Osteoblast (primary cell): ENCODE data around the gene DESI1. TPM values are rescaled to one million over a fixed set of nuclear protein-coding genes. Genes with fewer than 3 reads are reported as not detected.
"Not testable (repeated sequence)": the region's sequence is repeated elsewhere in the genome, so short reads cannot be mapped to it uniquely, and the experiment has no call there.

Experiments
- DNase-seq: peaks from one replicate; pipeline ENCODE4 v3.0.0; 2011; ENCODE audit warnings: low spot score, mixed read lengths; ENCODE audit not compliant: insufficient read length; ENCODE audit errors: missing footprints
- H2AFZ ChIP-seq: 2 replicates; pipeline ENCODE4 v1.6.0; 2011; ENCODE audit warnings: mild to moderate bottlenecking, low read length
- H3K27ac ChIP-seq: 2 replicates; pipeline ENCODE4 v1.5.1; 2011; ENCODE audit warnings: mild to moderate bottlenecking, low read depth, low read length, moderate library complexity
- H3K27me3 ChIP-seq: 2 replicates; pipeline ENCODE4 v1.6.0; 2012; ENCODE audit warnings: mild to moderate bottlenecking, control low read depth, inconsistent platforms, low read length, moderate library complexity; ENCODE audit not compliant: insufficient read depth
- H3K36me3 ChIP-seq: 2 replicates; pipeline ENCODE4 v1.5.1; 2011; ENCODE audit warnings: mild to moderate bottlenecking, low read length, control low read depth, moderate library complexity; ENCODE audit not compliant: insufficient read depth
- H3K4me1 ChIP-seq: 2 replicates; pipeline ENCODE4 v1.5.1; 2011; ENCODE audit warnings: mild to moderate bottlenecking, low read length, control low read depth, moderate library complexity; ENCODE audit not compliant: insufficient read depth
- H3K4me2 ChIP-seq: 2 replicates; pipeline ENCODE4 v1.6.0; 2011; ENCODE audit warnings: mild to moderate bottlenecking, low read length; ENCODE audit not compliant: insufficient read depth
- H3K4me3 ChIP-seq: fragments of 200-600 bp; sonication (generic); 3 replicates; pipeline ENCODE4 v1.5.1; 2012; ENCODE audit warnings: mild to moderate bottlenecking, low read length, inconsistent platforms; ENCODE audit not compliant: insufficient read depth
- H3K79me2 ChIP-seq: 2 replicates; pipeline ENCODE4 v1.6.0; 2012; ENCODE audit warnings: mild to moderate bottlenecking, low read length, control low read depth, inconsistent platforms; ENCODE audit not compliant: insufficient read depth
- H3K9me3 ChIP-seq: 2 replicates; pipeline ENCODE4 v1.5.1; 2011; ENCODE audit warnings: low read depth, low read length, control low read depth
- H4K20me1 ChIP-seq: 2 replicates; pipeline ENCODE4 v1.6.0; 2012; ENCODE audit warnings: mild to moderate bottlenecking, low read length, control low read depth; ENCODE audit not compliant: insufficient read depth
- total RNA-seq: library from RNA; depleted of rRNA; stranded (reverse); fragments of >200 nt; gene quantifications from 2 replicates; pipeline ENCODE4 v1.2.3, GENCODE V29; 2012
- TF ChIP-seq, protein P1 (sequence below): IDR thresholded peaks from 2 replicates; pipeline ENCODE4 v1.5.1; 2011; ENCODE audit warnings: mild to moderate bottlenecking, low read depth, low read length, moderate library complexity; ENCODE audit errors: extremely low read depth

Gene DESI1
- total RNA-seq, 1 donor = 16.3 TPM

DNA sequence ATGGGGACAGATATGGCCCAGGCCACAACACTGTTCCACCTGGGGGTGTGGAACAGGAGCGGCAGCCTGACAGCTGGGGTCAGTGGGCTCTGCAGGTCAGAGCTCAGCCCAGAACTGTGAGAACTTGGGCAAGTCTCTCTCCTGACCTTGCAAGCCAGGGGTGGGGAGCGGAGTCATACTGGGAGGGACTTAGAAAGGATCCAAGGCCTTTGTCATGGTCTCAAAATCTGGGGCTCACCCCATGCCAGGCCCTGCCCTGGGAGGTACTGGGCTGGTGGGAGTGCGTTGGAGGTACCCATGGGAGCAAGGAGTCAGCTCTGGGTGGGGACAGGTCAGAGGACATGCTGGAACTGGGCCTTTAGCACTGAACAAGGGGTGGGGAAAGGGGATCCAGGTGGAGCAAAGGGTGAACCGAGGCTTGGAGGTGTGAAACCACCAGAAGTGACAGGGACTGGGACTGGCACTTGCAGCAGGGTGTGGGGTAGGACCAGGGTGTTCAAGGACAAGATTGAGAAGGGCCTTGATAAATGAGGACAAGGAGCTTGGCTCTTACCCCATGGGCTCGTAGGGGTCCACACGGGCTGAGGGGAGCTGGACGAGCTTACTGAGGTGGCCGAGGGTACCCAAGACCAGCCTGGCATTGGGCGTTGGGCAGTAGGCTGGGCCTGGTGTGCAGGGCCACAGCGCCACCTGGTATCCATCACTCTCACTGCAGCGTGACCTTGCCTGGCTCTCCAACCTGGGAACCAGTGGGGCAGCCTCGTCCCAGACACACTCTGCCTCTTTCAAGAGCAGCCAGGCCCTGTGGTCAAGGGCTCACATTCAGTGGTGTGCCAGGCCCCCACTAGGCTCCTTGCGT is 23.8 kb downstream of the DESI1 start:
- Histone ChIP-seq H3K27ac (peak overlapping the region; percentile 43), H3K9me3 (no peaks in the 10 kb centered on the region), H3K79me2 (no peaks in the 10 kb centered on the region), H3K36me3 (peaks cover 26% of the 10 kb centered on the region), H4K20me1 (peaks cover 4% of the 10 kb centered on the region), H3K4me2 (peak overlapping the region; percentile 17), H3K4me3 (no peak overlapping the region), H3K27me3 (no peaks in the 10 kb centered on the region), H2AFZ (no peak overlapping the region), H3K4me1 (peaks cover 16% of the 10 kb centered on the region)
- DNase-seq = peak; percentile 95
- TF ChIP-seq, protein P1, sequence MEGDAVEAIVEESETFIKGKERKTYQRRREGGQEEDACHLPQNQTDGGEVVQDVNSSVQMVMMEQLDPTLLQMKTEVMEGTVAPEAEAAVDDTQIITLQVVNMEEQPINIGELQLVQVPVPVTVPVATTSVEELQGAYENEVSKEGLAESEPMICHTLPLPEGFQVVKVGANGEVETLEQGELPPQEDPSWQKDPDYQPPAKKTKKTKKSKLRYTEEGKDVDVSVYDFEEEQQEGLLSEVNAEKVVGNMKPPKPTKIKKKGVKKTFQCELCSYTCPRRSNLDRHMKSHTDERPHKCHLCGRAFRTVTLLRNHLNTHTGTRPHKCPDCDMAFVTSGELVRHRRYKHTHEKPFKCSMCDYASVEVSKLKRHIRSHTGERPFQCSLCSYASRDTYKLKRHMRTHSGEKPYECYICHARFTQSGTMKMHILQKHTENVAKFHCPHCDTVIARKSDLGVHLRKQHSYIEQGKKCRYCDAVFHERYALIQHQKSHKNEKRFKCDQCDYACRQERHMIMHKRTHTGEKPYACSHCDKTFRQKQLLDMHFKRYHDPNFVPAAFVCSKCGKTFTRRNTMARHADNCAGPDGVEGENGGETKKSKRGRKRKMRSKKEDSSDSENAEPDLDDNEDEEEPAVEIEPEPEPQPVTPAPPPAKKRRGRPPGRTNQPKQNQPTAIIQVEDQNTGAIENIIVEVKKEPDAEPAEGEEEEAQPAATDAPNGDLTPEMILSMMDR = peak; percentile 81

DNA sequence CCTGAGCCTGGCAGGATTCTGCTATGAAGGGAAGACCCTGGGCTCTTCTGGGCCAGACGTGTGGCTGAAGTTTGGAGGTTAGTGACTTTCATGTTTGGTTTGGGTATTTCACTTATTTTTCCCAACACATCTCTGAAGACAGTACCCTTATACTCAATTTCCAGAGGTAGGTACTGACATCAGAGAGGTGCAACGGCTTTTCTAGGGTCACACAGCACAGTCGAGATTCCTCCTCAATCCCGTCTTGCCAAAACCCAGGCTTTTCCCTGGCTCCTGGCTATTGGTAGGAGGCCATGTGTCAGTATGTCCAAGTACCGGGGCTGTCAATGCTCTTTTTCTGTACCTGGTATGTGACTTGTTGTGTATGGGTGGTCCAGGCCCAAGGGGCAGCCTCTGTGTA is 25.1 kb downstream of the DESI1 start:
- TF ChIP-seq, protein P1 = no peak
- no peak overlapping the region for H3K4me3 ChIP-seq
- H3K4me2 ChIP-seq = no peak overlapping the region
- no peak overlapping the region for H2AFZ ChIP-seq
- H3K79me2 ChIP-seq = no peaks in the 10 kb centered on the region
- H3K36me3 ChIP-seq = peaks cover 15% of the 10 kb centered on the region
- no peak overlapping the region for H3K27ac ChIP-seq
- no peaks in the 10 kb centered on the region for H3K9me3 ChIP-seq
- peaks cover 16% of the 10 kb centered on the region for H3K4me1 ChIP-seq
- peaks cover 4% of the 10 kb centered on the region for H4K20me1 ChIP-seq
- H3K27me3 ChIP-seq = no peaks in the 10 kb centered on the region
- peak; percentile 53 for DNase-seq

DNA sequence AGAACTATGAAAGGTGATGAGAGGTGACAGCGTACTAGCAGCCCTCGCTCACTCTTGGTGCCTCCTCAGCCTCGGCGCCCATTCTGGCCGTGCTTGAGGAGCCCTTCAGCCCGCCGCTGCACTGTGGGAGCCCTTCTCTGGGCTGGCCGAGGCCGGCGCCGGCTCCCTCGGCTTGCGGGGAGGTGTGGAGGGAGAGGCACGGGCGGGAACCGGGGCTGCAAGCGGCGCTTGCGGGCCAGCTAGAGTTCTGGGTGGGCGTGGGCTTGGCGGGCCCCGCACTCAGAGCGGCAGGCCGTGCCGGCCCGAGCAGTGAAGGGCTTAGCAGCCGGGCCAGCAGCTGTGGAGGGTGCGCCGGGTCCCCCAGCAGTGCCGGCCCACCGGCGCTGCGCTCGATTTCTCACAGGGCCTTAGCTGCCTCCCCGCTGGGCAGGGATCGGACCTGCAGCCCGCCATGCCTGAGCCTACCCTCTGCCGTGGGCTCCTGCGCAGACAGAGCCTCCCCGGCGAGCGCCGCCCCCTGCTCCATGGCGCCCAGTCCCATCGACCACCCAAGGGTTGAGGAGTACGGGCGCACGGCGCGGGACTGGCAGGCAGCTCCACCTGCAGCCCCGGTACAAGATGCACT is 27.4 kb downstream of the DESI1 start:
- not testable (repeated sequence) for H3K9me3 ChIP-seq, H3K4me3 ChIP-seq, DNase-seq, H3K36me3 ChIP-seq, H3K27ac ChIP-seq, H3K4me2 ChIP-seq, H4K20me1 ChIP-seq, H3K27me3 ChIP-seq, H2AFZ ChIP-seq
- peaks cover 12% of the 10 kb centered on the region for H3K79me2 ChIP-seq
- H3K4me1 ChIP-seq = peaks cover 17% of the 10 kb centered on the region

DNA sequence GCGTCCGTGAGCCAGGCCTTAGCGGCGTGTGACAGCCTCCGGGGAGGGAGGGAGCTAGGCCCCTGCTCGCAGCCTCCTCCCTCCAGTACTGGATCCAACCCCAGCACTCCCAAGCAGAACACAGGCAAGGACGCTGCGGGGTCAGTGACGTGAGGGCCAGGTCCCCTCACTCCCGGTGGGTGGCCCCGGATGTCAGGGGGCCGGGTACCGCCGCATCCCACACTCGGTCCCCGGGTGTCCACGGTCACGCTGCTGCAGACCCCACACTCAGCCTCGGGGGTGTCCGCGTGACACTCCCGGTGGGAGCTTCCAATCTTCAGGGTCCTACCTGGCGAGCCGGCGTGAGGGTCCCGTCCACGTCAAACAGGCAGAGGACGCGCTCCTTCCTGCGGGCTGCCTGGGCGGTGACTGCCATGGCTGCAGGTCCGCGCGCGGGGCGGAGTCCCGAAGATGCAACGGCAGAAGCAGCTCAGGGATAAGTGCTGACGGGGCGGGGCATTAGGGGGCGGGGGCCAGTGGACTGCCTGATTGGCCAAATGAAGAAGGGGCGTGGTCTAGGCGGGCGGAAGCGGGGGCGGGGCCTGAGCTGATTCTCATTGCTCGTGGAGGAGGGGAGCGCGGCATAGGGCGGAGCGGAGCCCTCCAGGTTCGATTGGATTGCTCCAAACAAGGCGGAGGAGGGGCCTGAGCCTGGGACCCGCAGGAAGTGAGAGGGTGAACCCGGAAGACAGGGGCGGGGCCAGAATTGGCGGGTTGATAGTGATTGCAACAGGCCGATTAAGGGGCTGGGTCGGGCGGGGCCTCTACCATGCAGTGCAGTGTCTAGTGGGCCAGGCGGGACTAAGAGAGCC is 31.2 kb downstream of the DESI1 start, which contains the start of gene PMM1:
Gene PMM1, minus strand, starts transcription at position 450 of the 851 bp plus-strand sequence. Its CDS starts 35 bp downstream, at position 415.
- TF ChIP-seq, protein P1 = no peak
- Histone ChIP-seq H3K4me1 (peaks cover 17% of the 10 kb centered on the region), H3K27me3 (no peaks in the 10 kb centered on the region), H3K4me2 (peak within 1 kb of the TSS; percentile 95), H3K79me2 (peaks cover 38% of the 10 kb centered on the region), H3K4me3 (peak within 1 kb of the TSS; percentile 99), H3K27ac (peak within 1 kb of the TSS; percentile 81), H3K9me3 (no peaks in the 10 kb centered on the region), H2AFZ (peak within 1 kb of the TSS; percentile 89), H3K36me3 (peaks cover 11% of the 10 kb centered on the region), H4K20me1 (peaks cover 9% of the 10 kb centered on the region)
- DNase-seq = peak; percentile 100
